Measurements from ENCODE around the gene NAIF1. TPM values are rescaled to one million over a fixed set of nuclear protein-coding genes. Genes with fewer than 3 reads are reported as not detected.

NAIF1 gene
- total and polyA plus RNA-seq, 2 experiments from 2014 or later = 4.9 to 5.5 TPM

GRCh38 chr9:128109050-128109709, 42.1 kb upstream of the NAIF1 start:
- Histone ChIP-seq H2AFZ (no peak overlapping the region), H3K27me3 (ENCODE audit: insufficient read depth) (no peaks in the 10 kb centered on the region), H4K20me1 (replicated peaks; ENCODE audit: insufficient read depth) (peaks cover 11% of the 10 kb centered on the region), H3K4me3 (no peak overlapping the region), H3K27ac (ENCODE audit: low read depth) (peak overlapping the region; percentile 76), H3K9me2 (ENCODE audit: insufficient read depth) (no peaks in the 10 kb centered on the region), H3F3A (replicated peaks; ENCODE audit: low read depth) (peaks cover 10% of the 10 kb centered on the region; the same call in 1 of the 2 replicates), H3K79me2 (replicated peaks; ENCODE audit: insufficient read depth) (no peaks in the 10 kb centered on the region), H3K4me1 (ENCODE audit: insufficient read depth) (peaks cover 8% of the 10 kb centered on the region; the same call in 1 of the 2 replicates), H3K36me3 (ENCODE audit: insufficient read depth) (no peaks in the 10 kb centered on the region; the same call in none of the 2 replicates), H3K4me2 (no peak overlapping the region)
- TF ChIP-seq CTCF (conservative IDR thresholded peaks at IDR 0.05; ENCODE audit: low read depth in 2 of 2) (peak in 1 of 2 experiments; percentile 21; a peak in 1 of 4 replicates), EZH2phosphoT487 (IDR thresholded peaks at IDR 0.05; ENCODE audit: unreplicated experiment) (no peak), ETS1 (IDR thresholded peaks at IDR 0.05) (no peak)
- Mint-ChIP-seq H3K4me3 (no peak overlapping the region), H3K9me3 (no peaks in the 10 kb centered on the region), H3K27me3 (ENCODE audit: insufficient read depth, low read depth, poor library complexity) (peaks cover 2% of the 10 kb centered on the region), H3K27ac (0 out of 2 replicates have a peak overlapping the region, but pooled peaks have one; percentile 27), H3K36me3 (ENCODE audit: low read depth) (peaks cover 49% of the 10 kb centered on the region), H3K4me1 (peaks cover 13% of the 10 kb centered on the region)
- ATAC-seq = peak; percentile 26
- DNase-seq (ENCODE audit: low spot score) = no peak

GRCh38 chr9:128108269-128109049, 41.3 kb upstream of the NAIF1 start:
- Histone ChIP-seq H3K9me2 (ENCODE audit: insufficient read depth) (no peaks in the 10 kb centered on the region), H2AFZ (no peak overlapping the region), H3K4me1 (ENCODE audit: insufficient read depth) (peaks cover 8% of the 10 kb centered on the region; the same call in 1 of the 2 replicates), H3K27ac (ENCODE audit: low read depth) (peak overlapping the region; percentile 76), H3K27me3 (ENCODE audit: insufficient read depth) (no peaks in the 10 kb centered on the region), H3F3A (replicated peaks; ENCODE audit: low read depth) (peaks cover 10% of the 10 kb centered on the region; the same call in 1 of the 2 replicates), H3K79me2 (replicated peaks; ENCODE audit: insufficient read depth) (no peaks in the 10 kb centered on the region), H3K4me3 (no peak overlapping the region), H4K20me1 (replicated peaks; ENCODE audit: insufficient read depth) (peaks cover 16% of the 10 kb centered on the region), H3K36me3 (ENCODE audit: insufficient read depth) (peaks cover 5% of the 10 kb centered on the region), H3K4me2 (no peak overlapping the region)
- Mint-ChIP-seq H3K4me3 (no peak overlapping the region), H3K27ac (0 out of 2 replicates have a peak overlapping the region, but pooled peaks have one; percentile 27), H3K9me3 (no peaks in the 10 kb centered on the region), H3K36me3 (ENCODE audit: low read depth) (peaks cover 52% of the 10 kb centered on the region), H3K27me3 (ENCODE audit: insufficient read depth, low read depth, poor library complexity) (peaks cover 2% of the 10 kb centered on the region), H3K4me1 (peaks cover 13% of the 10 kb centered on the region)
- ATAC-seq = no peak
- no peak for DNase-seq (ENCODE audit: low spot score)
- no peak for TF ChIP-seq STAT1 (IDR thresholded peaks at IDR 0.05; ENCODE audit: unreplicated experiment)
- TF ChIP-seq CTCF (conservative IDR thresholded peaks at IDR 0.05; ENCODE audit: low read depth in 2 of 2) = no peak
- no peak for TF ChIP-seq NANOG (IDR thresholded peaks at IDR 0.05; ENCODE audit: borderline replicate concordance)
- no peak for TF ChIP-seq JUNB (IDR thresholded peaks at IDR 0.05; ENCODE audit: unreplicated experiment)
- TF ChIP-seq REST (IDR thresholded peaks at IDR 0.05; ENCODE audit: unreplicated experiment) = no peak
- TF ChIP-seq ZNF114 (CRISPR knock-in tag; IDR thresholded peaks at IDR 0.05) = no peak
- no peak for TF ChIP-seq EZH2 (IDR thresholded peaks at IDR 0.05; ENCODE audit: low read depth, unreplicated experiment)
- no peak for TF ChIP-seq ETS1 (IDR thresholded peaks at IDR 0.05)
- TF ChIP-seq POLR2AphosphoS5 (IDR thresholded peaks at IDR 0.05; ENCODE audit: low read depth) = no peak
- TF ChIP-seq CREB1 (CRISPR knock-in tag; IDR thresholded peaks at IDR 0.05; ENCODE audit: low read depth) = no peak
- no peak for TF ChIP-seq ZNF331 (CRISPR knock-in tag; IDR thresholded peaks at IDR 0.05; ENCODE audit: low read depth)
- no peak for TF ChIP-seq EZH2phosphoT487 (IDR thresholded peaks at IDR 0.05; ENCODE audit: unreplicated experiment)

All from GM23338 (cell line).